Measurements from ENCODE around the gene TRAP1.
"Not testable (repeated sequence)": the region's sequence is repeated elsewhere in the genome, so short reads cannot be mapped to it uniquely, and the experiment has no call there.

TRAP1 gene

GRCh38 chr16:3735541-3735940, 18.2 kb upstream of the TRAP1 start:
- no peak for DNase-seq

GRCh38 chr16:3734758-3735221, 17.5 kb upstream of the TRAP1 start:
- DNase-seq: no peak

GRCh38 chr16:3734084-3734757, 16.9 kb upstream of the TRAP1 start:
- DNase-seq: no peak

GRCh38 chr16:3732171-3732570, 14.8 kb upstream of the TRAP1 start:
- DNase-seq: no peak

GRCh38 chr16:3731126-3731935, 14.0 kb upstream of the TRAP1 start:
- DNase-seq: no peak

- DNase-seq: no peak
Measured at GRCh38 chr16:3730161-3731125, 13.1 kb upstream of the TRAP1 start.

- no peak for DNase-seq
Measured at GRCh38 chr16:3729161-3730112, 12.1 kb upstream of the TRAP1 start.

GRCh38 chr16:3728424-3729160, 11.3 kb upstream of the TRAP1 start:
- no peak for DNase-seq

GRCh38 chr16:3727806-3728381, 10.6 kb upstream of the TRAP1 start:
- DNase-seq: no peak

GRCh38 chr16:3726021-3726687, 8.8 kb upstream of the TRAP1 start:
- no peak for DNase-seq

- no peak for DNase-seq
Measured at GRCh38 chr16:3725276-3725675, 8.0 kb upstream of the TRAP1 start.

GRCh38 chr16:3722508-3722907, 5.2 kb upstream of the TRAP1 start:
- DNase-seq: no peak

GRCh38 chr16:3720418-3720817, 3.1 kb upstream of the TRAP1 start:
- DNase-seq: no peak

GRCh38 chr16:3718628-3719027, 1.3 kb upstream of the TRAP1 start:
- no peak for DNase-seq

- no peak for DNase-seq
Measured at GRCh38 chr16:3718019-3718391, 681 bp upstream of the TRAP1 start.

- DNase-seq: peak; percentile 3
Measured at GRCh38 chr16:3716831-3717234, 491 bp downstream of the TRAP1 start.

GRCh38 chr16:3715430-3715829, 1.9 kb downstream of the TRAP1 start:
- no peak for DNase-seq

- not testable (repeated sequence) for DNase-seq
Measured at GRCh38 chr16:3714378-3714777, 2.9 kb downstream of the TRAP1 start.

GRCh38 chr16:3713587-3714242, 3.6 kb downstream of the TRAP1 start:
- DNase-seq: no peak
